ENCODE measurements around the gene KDM6B.
"Not testable (repeated sequence)": the region's sequence is repeated elsewhere in the genome, so short reads cannot be mapped to it uniquely, and the experiment has no call there.

KDM6B gene

GRCh38 chr17:7853691-7854038 lies 19.6 kb downstream of the KDM6B start:
- no peak for DNase-seq

GRCh38 chr17:7854078-7854777 lies 20.2 kb downstream of the KDM6B start:
- no peak for DNase-seq

DNA sequence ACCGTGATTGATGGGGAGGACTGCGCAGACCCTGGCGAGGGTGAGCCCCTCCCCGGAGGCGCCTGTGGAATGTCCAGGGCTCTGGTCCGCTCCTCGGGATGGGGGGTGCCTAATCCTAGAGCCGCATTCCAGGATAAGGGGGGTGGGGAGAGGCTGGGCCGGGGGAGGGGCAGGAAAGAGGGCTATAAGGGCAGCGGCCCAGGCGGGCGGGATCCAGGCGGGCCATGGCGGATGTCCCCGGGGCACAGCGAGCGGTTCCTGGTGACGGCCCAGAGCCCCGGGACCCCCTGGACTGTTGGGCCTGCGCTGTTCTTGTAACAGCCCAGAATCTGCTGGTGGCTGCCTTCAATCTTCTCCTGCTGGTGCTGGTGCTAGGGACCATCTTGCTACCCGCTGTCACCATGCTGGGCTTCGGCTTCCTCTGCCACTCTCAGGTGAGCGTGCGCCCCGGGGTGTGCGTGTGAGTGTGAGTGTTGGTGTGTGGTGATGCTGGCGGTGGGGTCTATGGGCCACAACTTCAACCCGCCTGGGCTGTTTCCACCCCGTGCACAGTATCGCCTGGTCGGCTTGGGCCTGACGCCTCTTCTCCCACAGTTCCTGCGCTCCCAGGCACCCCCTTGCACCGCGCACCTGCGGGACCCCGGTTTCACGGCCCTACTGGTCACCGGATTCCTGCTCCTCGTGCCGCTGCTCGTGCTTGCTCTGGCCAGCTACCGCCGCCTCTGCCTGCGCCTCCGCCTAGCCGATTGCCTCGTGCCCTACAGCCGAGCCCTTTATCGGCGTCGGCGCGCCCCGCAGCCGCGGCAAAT lies 21.0 kb downstream of the KDM6B start, which contains the start of gene TMEM88:
Gene TMEM88, plus strand, starts transcription at position 216 of the 809 bp plus-strand sequence. Its CDS starts 9 bp downstream, at position 225.
- DNase-seq = no peak

DNA sequence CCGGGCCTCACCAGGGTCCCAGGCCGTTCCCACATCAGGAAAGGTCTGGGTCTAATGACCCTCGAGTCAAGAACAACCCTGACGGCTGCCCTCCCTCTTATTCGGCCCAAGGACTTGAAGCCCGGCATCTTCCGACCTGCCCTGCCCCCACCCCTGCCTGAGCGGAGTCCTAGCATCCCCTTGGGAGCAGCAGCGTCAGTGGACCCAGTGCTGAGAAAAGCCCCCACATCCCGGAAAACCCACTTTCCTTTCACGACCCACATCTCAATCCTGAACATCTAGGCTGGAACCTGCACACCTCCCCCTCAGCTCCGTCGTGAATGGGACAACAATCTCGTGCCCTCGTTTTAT lies 21.6 kb downstream of the KDM6B start:
- no peak for DNase-seq

GRCh38 chr17:7856011-7856810 lies 22.2 kb downstream of the KDM6B start:
- DNase-seq = no peak

GRCh38 chr17:7856811-7857712 lies 23.0 kb downstream of the KDM6B start, which contains the start of gene NAA38:
Gene NAA38, minus strand, starts transcription at chr17:7857559. Its CDS starts 96 bp downstream, at chr17:7857463.
- DNase-seq = peak; percentile 99

GRCh38 chr17:7857713-7858521 lies 23.9 kb downstream of the KDM6B start, which contains the start of gene CYB5D1:
Gene CYB5D1, plus strand, starts transcription at chr17:7858003. Its CDS starts 132 bp downstream, at chr17:7858135.
- peak; percentile 95 for DNase-seq

DNA sequence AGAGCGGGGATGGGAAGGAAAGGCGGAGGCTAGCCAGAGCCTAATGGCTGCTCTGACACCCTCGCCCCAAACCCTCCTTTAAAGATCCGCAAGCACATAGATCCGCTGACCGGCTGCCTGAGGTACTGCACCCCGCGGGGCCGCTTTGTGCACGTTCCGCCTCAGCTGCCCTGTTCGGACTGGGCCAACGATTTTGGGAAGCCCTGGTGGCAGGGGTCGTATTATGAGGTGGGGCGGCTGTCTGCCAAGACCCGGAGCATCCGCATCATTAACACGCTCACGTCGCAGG lies 24.4 kb downstream of the KDM6B start:
- no peak for DNase-seq

DNA sequence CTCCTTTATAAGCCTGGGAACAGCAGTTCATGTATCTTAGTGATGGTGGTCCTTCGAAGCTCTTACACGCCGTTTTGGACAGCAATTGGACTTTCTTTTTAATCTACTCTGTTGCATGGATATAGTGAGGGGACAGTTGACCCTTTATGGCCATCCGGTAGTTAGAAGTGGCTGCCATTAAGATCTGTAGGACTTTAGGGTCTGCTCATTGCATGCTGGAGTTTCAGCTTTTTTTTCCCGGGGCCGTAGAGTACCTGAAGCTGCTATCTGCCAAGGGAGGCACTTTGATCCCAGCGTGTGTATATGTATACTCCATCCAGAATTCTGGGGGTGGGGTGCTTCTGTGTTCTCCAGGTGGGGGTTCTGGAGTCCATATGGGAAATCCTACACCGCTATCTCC lies 25.0 kb downstream of the KDM6B start:
- DNase-seq = no peak

- DNase-seq = peak; percentile 56
Observed at GRCh38 chr17:7862692-7863437, 28.8 kb downstream of the KDM6B start.

GRCh38 chr17:7864384-7864783 lies 30.4 kb downstream of the KDM6B start:
- not testable (repeated sequence) for DNase-seq

DNA sequence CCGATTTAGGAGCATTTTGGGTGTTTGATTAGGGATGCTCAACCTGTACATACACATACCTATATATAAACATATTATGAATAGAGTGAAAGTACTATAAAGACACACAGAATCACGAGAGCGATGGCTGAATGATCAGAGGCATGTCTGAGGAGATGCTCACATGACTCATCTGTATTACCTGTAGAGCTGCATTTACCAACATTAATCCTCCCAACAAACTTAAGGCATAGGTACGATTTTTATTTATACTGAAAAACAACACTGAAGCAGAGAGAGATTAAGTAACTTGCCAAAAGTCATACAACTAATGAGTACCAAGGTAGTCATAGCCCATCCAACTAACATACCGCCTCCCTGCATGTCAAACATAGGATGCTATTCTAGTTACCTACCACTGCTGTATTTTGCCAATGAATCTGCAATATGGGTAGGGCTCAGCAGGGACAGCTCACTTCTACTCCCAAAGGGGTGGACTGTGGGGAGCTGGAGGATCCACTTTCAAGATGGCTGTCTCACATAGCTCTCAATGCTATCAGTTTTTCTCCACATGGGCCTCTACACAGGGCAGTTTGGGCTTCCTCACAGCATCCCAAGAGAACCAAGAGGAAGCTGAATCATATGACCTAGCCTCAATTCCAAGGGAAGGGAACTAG lies 31.1 kb downstream of the KDM6B start:
- DNase-seq = no peak

- DNase-seq = no peak
Observed at GRCh38 chr17:7867881-7868329, 33.9 kb downstream of the KDM6B start.

- DNase-seq = no peak
Observed at GRCh38 chr17:7873051-7873450, 39.0 kb downstream of the KDM6B start.

- DNase-seq = no peak
Observed at GRCh38 chr17:7875804-7876370, 41.9 kb downstream of the KDM6B start.

DNA sequence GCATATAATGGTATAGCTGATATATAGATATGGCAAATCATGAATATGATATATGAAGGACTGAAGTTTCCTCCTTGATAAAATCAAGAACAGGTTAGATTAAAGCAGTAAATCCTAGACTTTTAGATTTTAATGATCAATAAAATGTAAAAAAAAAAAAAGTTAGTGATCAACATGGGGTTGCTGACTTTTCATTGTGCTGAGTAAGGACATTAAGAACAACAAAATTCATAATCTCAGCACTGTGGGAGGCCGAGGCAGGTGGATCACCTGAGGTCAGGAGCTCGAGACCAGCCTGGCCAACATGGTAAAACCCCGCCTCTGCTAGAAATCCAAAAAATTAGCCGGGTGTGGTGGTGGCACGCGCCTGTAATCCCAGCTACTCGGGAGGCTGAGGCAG lies 44.2 kb downstream of the KDM6B start:
- DNase-seq = no peak

DNA sequence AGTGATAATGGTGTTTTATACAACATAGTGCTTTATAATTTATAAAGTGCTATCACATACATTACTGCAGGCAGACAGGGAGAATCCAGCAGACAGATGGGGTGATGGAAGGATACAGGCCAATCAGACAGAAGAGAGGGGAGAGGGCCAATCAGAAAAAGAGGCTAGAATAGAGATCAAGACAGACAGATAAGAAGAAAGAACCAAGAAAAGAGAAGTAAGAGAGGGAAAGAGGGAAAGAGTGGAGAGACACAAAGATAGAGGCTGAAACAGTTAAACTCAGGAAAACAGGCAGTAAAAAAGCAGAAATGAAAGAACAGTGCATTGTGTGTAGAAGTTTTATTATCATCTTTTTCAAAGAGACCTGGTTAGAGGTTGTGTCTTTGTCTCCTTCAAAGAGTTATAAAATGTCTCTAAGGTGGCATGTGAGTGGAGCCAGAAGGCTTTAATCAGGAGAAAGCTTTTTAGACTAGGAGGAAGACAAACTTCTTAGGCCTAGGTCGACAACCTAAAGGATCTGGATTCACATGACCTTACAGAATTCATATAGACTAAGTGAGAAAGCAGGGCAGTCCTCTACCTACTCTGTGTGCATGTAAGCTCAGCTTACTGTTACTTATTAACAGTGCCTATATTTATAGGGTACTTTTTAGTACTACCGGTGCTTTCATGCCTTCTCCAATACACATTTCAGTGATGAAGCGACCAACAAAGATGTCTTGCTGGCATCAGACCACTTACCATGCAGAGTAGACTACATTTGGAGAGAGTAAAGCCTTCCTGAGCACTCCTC lies 46.3 kb downstream of the KDM6B start:
- no peak for DNase-seq

DNA sequence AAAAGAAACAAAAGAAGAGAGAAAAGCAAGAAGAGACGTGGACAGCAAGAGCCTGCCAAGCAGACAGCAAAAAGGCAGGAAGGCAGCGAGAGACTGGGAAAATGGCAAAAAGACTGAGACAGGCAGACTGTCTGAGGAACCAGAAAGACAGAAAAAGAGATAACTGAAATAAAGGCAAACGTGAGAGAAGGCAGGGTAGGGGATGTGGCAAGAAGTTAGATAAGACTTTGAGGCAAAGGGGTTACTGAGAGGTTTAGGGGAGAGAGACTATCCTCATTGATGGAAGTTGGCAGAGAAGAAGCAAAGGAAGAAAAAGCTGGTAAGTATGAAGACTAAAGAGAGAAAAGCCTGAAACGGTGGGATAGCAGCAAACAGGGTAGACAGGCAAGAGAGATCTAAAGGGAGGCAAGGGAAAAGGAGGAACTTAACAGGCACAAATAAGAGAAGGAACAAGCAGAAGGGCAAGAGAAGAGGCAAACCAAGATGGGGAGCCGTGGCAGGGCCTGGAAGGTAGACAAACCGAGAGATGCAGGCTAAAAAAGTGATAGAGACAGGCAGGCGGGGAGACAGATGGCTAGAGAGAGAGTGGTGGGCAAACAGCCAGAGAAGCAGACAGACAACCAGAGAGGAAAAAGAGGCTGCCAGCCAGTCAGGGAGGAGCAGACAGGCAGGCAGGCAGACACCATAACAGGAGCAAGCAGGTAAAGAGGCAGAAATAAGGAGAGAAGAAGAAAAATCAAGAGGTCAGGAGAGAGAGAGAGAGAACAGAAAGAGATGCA lies 47.4 kb downstream of the KDM6B start:
- DNase-seq = no peak

Data from NCI-H146 (cell line).